Sigmoid colon (tissue), 7 donors: ENCODE results near the gene S100A5. TPM values are rescaled to one million over a fixed set of nuclear protein-coding genes. Genes with fewer than 3 reads are reported as not detected.
A peak's percentile ranks its signal among the peaks of the same experiment; 100 is the strongest.

Experiments used
- DNase-seq: peaks from one replicate; pipeline ENCODE4 v3.0.0-alpha.2; 2019
- H3K27ac ChIP-seq, 4 donors: fragments of 200-600 bp; sonication (generic); one replicate each; pipeline ENCODE4 v1.5.1; 2016 to 2019; ENCODE audit warnings: mild to moderate bottlenecking in 1 of 4
- H3K27me3 ChIP-seq, 3 donors: fragments of 200-600 bp; sonication (generic); one replicate each; pipeline ENCODE4 v1.5.1; 2019; ENCODE audit warnings: mild to moderate bottlenecking in 1 of 3
- H3K36me3 ChIP-seq, 4 donors: fragments of 200-600 bp; sonication (generic); one replicate each; pipeline ENCODE4 v1.5.1; 2016 to 2019
- H3K4me1 ChIP-seq, 4 donors: fragments of 200-600 bp; sonication (generic); one replicate each; pipeline ENCODE4 v1.5.1; 2017 to 2019
- H3K4me3 ChIP-seq, 4 donors: fragments of 200-600 bp; sonication (generic); one replicate each; pipeline ENCODE4 v1.5.1; 2017 to 2019; ENCODE audit warnings: mild to moderate bottlenecking in 2 of 4, moderate library complexity in 1 of 4
- H3K9me3 ChIP-seq, 4 donors: fragments of 200-600 bp in 3 of 4; sonication (generic) in 3 of 4; one replicate each; pipeline versions ENCODE4 v1.5.1 to v1.6.1; 2013 to 2019
- EP300 ChIP-seq, 4 donors: sonication (generic); formaldehyde crosslinking; IDR thresholded peaks; one replicate each; pipeline ENCODE4 v1.6.1; 2017; ENCODE audit warnings: antibody characterized with exemption in 4 of 4
- POLR2A ChIP-seq, 2 donors: fragments of 450-650 bp; IDR thresholded peaks; one replicate each; pipeline ENCODE4 v1.6.1; 2016; ENCODE audit warnings: antibody characterized with exemption in 2 of 2, mild to moderate bottlenecking in 2 of 2, moderate library complexity in 2 of 2
- POLR2AphosphoS5 ChIP-seq, 4 donors: sonication (generic); formaldehyde crosslinking; IDR thresholded peaks; one replicate each; pipeline ENCODE4 v1.6.1; 2017; ENCODE audit warnings: antibody characterized with exemption in 4 of 4
- whole genome bisulfite sequencing, 2 donors: extraction: QIAGEN DNeasy Blood & Tissue Kit; methylation state at CpG; one replicate each; pipeline ENCODE4 v1.1.7; 2013; 5-methylcytosine and 5-hydroxymethylcytosine counted together
- intact Hi-C: fragments of 100-400 bp; cut with DNase I; formaldehyde crosslinking; loops from one replicate; pipeline ENCODE4 v1.15.1; 2023
- polyA plus RNA-seq, 3 donors: library from polyadenylated mRNA; stranded (reverse); fragments of 200-250 nt; gene quantifications; one replicate each; pipeline ENCODE4 v1.2.3, GENCODE V29; 2013
- total RNA-seq, 4 donors: library from RNA; depleted of rRNA; stranded (reverse); fragments of >200 nt; gene quantifications; one replicate each; pipeline ENCODE4 v1.1.0, GENCODE V29; 2016
- TF ChIP-seq, protein P1 (sequence below), 4 experiments: fragments of 450-650 bp in 3 of 4; fragments of 200-600 bp in 1 of 4; IDR thresholded peaks; one replicate each; pipeline ENCODE4 v1.5.1; 2016 to 2019; ENCODE audit warnings: antibody characterized with exemption in 4 of 4, mild to moderate bottlenecking in 3 of 4, moderate library complexity in 2 of 4
- donor health status: healthy with polysubstance abuse.
- donor health status: Bipolar disorder and iron deficiency.
- donor health status: healthy.

Gene S100A5
- total and polyA plus RNA-seq, 7 donors = not detected

DNA sequence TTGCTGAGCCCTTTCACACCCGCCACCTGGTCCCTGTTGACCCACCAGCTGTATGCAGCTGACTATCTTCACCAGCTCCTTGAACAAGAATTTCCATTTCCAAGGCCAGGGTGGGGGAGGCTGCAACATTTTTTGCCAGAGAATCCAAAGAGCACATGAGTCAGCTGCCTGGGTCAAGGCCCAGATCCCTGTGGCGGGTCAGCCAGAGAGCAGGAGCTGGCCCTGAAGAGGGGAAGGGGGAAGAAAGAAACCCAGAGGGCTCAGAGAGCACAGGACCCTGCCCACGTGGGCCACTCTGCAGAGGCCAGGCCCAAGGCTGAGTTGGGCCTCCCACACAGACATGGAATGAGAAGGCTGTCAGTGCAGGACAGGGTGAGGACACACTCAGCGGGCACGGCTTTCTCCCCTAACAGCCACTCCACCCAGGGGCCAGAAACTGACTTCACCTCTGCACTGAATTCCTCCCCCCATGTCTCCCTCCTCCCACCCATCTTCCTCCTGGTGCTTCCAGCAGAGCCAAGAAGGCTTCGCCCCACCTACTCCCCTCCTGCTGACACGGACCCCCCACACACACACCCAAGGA lies 33.8 kb downstream of the S100A5 start:
- Histone ChIP-seq H3K9me3 (no peaks in the 10 kb centered on the region), H3K36me3 (no peaks in the 10 kb centered on the region), H3K4me1 (peaks cover 0 to 39% (median 32%) of the 10 kb centered on the region in 4 donors), H3K27ac (peak overlapping the region; percentile 75 to 90 (median 81)), H3K27me3 (no peaks in the 10 kb centered on the region), H3K4me3 (no peak overlapping the region)
- WGBS, 2 donors = 73 to 80% methylated on average over 7 of the region's 7 CpGs
- peak in 2 of 4 donors; percentile 49 to 87 for TF ChIP-seq EP300 (IDR thresholded peaks at IDR 0.05)
- peak; percentile 83 to 93 (median 86) for TF ChIP-seq POLR2AphosphoS5 (IDR thresholded peaks at IDR 0.05)
- TF ChIP-seq POLR2A (IDR thresholded peaks at IDR 0.05) = no peak
- intact Hi-C loops = no loop called here
- peak; percentile 96 for DNase-seq

DNA sequence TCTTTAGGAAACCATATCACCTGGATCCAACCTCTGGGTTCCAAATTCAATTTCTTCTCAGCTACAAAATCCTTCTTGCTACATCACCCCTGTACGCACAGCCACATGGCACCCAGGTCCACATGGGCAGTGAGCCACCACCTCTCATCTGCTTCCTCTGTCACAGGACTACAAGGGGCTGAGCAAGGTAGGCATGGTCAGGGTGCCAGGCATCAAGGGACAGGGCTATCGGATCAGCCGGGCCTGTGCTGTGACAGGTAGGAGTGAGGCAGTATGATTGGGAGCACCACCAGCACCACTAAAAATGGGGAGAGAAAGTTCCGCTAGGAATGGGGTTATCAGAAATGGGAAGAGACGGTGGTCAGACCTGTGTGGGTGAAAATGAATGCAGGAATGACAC lies 34.3 kb downstream of the S100A5 start:
- Histone ChIP-seq H3K9me3 (no peaks in the 10 kb centered on the region), H3K27me3 (no peaks in the 10 kb centered on the region), H3K4me3 (no peak overlapping the region), H3K4me1 (peaks cover 0 to 39% (median 32%) of the 10 kb centered on the region in 4 donors), H3K36me3 (no peaks in the 10 kb centered on the region), H3K27ac (peak overlapping the region; percentile 75 to 90 (median 81))
- 87 to 94% methylated on average over 5 of the region's 5 CpGs for WGBS, 2 donors
- peak; percentile 76 for DNase-seq
- intact Hi-C loops = no loop called here
- TF ChIP-seq POLR2AphosphoS5 (IDR thresholded peaks at IDR 0.05) (no peak), EP300 (IDR thresholded peaks at IDR 0.05) (no peak), POLR2A (IDR thresholded peaks at IDR 0.05) (no peak)
- TF ChIP-seq, protein P1, sequence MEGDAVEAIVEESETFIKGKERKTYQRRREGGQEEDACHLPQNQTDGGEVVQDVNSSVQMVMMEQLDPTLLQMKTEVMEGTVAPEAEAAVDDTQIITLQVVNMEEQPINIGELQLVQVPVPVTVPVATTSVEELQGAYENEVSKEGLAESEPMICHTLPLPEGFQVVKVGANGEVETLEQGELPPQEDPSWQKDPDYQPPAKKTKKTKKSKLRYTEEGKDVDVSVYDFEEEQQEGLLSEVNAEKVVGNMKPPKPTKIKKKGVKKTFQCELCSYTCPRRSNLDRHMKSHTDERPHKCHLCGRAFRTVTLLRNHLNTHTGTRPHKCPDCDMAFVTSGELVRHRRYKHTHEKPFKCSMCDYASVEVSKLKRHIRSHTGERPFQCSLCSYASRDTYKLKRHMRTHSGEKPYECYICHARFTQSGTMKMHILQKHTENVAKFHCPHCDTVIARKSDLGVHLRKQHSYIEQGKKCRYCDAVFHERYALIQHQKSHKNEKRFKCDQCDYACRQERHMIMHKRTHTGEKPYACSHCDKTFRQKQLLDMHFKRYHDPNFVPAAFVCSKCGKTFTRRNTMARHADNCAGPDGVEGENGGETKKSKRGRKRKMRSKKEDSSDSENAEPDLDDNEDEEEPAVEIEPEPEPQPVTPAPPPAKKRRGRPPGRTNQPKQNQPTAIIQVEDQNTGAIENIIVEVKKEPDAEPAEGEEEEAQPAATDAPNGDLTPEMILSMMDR (IDR thresholded peaks at IDR 0.05) = no peak

DNA sequence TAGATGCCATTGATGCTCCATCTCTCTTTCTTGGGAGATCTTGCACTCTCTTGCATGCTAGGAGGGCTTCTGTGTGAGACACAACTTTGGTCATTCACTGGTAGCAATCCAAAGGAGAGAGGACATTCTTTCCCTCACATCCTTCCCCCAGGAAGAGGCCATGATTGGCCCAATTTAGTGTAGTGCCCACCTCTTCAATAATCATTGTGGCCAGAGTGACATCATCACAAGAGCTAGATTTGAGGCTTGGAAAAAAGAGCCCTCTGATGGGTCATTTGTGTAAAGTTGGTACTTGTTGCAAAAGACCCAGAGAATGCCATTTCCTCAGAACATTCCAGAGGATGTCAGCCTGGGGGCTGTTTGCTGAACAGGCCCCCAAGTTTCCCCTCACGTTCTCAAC lies 35.2 kb downstream of the S100A5 start:
- Histone ChIP-seq H3K4me3 (no peak overlapping the region), H3K9me3 (no peaks in the 10 kb centered on the region), H3K36me3 (no peaks in the 10 kb centered on the region), H3K4me1 (peaks cover 0 to 33% (median 30%) of the 10 kb centered on the region in 4 donors), H3K27ac (peak overlapping the region; percentile 75 to 90 (median 81)), H3K27me3 (no peaks in the 10 kb centered on the region)
- DNase-seq = peak; percentile 12
- 94 to 97% methylated on average over 1 of the region's 1 CpG for WGBS, 2 donors
- TF ChIP-seq, protein P1 (IDR thresholded peaks at IDR 0.05) = no peak
- no peak for TF ChIP-seq POLR2AphosphoS5 (IDR thresholded peaks at IDR 0.05)
- TF ChIP-seq POLR2A (IDR thresholded peaks at IDR 0.05) = no peak
- no peak for TF ChIP-seq EP300 (IDR thresholded peaks at IDR 0.05)
- intact Hi-C loops = no loop called here

DNA sequence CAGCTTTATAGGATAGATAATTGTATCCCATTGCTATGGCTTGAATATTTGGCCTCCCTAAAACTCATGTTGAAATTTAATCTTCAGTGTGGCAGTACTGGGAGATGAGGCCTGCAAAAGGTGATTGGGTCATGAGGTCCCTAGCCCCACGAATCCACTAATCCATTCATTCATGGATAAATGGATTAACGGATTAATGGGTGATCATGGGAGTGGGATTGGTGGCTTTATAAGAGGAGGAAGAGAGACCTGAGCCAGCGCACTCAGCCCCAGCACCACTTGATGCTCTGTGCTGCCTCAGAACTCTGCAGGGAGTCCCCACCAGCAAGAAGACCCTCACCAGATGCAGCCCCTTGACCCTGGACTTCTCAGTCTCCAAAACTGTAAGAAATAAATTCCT lies 37.0 kb downstream of the S100A5 start:
- TF ChIP-seq, protein P1 (IDR thresholded peaks at IDR 0.05) = no peak
- TF ChIP-seq EP300 (IDR thresholded peaks at IDR 0.05) = no peak
- no peak for TF ChIP-seq POLR2A (IDR thresholded peaks at IDR 0.05)
- TF ChIP-seq POLR2AphosphoS5 (IDR thresholded peaks at IDR 0.05) = no peak
- intact Hi-C loops = no loop called here
- no peak overlapping the region for H3K4me3 ChIP-seq

DNA sequence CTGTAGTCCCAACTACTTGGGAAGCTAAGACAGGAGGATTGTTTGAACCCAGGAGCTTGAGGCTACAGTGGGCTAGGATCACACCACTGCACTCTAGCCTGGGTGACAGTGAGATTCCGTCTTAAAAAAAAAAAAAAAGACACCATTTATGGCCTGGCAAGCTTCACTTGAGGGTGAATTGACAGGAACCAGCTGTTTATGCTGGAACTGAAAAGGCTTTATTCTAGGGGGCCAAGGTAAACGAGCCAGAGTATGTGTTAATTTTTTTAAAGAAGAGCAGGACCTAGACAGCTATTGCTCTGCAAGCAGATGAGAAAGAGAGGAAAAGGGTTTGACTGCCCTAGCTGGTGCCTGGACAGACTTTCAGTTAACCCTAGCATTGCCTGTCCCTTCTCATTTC lies 42.0 kb downstream of the S100A5 start:
- H3K4me1 ChIP-seq = peaks cover 0 to 15% (median 7%) of the 10 kb centered on the region in 4 donors
- TF ChIP-seq EP300 (IDR thresholded peaks at IDR 0.05) = no peak
- no peak for TF ChIP-seq POLR2A (IDR thresholded peaks at IDR 0.05)
- TF ChIP-seq POLR2AphosphoS5 (IDR thresholded peaks at IDR 0.05) = no peak
- TF ChIP-seq, protein P1 (IDR thresholded peaks at IDR 0.05) = no peak
- H3K4me3 ChIP-seq = no peak overlapping the region
- no peak overlapping the region for H3K27ac ChIP-seq
- H3K36me3 ChIP-seq = no peaks in the 10 kb centered on the region
- WGBS, 2 donors = 3 to 8% methylated on average over 2 of the region's 2 CpGs
- intact Hi-C loops = loop anchor here (5.0 kb wide), 1 partner anchor 36 kb away; the partner anchor contains the start of gene S100A7
- peak; percentile 0 for DNase-seq
- no peaks in the 10 kb centered on the region for H3K27me3 ChIP-seq
- H3K9me3 ChIP-seq = no peaks in the 10 kb centered on the region

More for the DNA sequence above, 37.0 kb downstream of the S100A5 start:
- H3K36me3 ChIP-seq = no peaks in the 10 kb centered on the region
- WGBS, 2 donors = 84 to 85% methylated on average over 3 of the region's 3 CpGs
- peak; percentile 12 for DNase-seq
- H3K27me3 ChIP-seq = no peaks in the 10 kb centered on the region
- peaks cover 0 to 33% (median 30%) of the 10 kb centered on the region in 4 donors for H3K4me1 ChIP-seq
- no peaks in the 10 kb centered on the region for H3K9me3 ChIP-seq
- no peak overlapping the region for H3K27ac ChIP-seq
